Vagina (tissue), 2 donors: ENCODE results near the gene RCOR3.

ENCODE experiments used
- POLR2A ChIP-seq, 2 donors: fragments of 450-650 bp; IDR thresholded peaks; one replicate each; pipeline ENCODE4 v1.6.1; 2017; ENCODE audit warnings: antibody characterized with exemption in 2 of 2, mild to moderate bottlenecking in 2 of 2, moderate library complexity in 2 of 2
- POLR2AphosphoS5 ChIP-seq, 2 donors: sonication (generic); formaldehyde crosslinking; IDR thresholded peaks; one replicate each; pipeline ENCODE4 v1.9.0; 2017; ENCODE audit warnings: antibody characterized with exemption in 2 of 2, mild to moderate bottlenecking in 2 of 2, low read depth in 1 of 2; ENCODE audit not compliant: insufficient read depth in 1 of 2
- TF ChIP-seq, protein P1 (sequence below), 3 experiments: fragments of 450-650 bp in 2 of 3; fragments of 200-600 bp in 1 of 3; sonication (generic) in 1 of 3; IDR thresholded peaks; one replicate each; pipeline ENCODE4 v1.5.1; 2017 to 2019; ENCODE audit warnings: antibody characterized with exemption in 3 of 3, mild to moderate bottlenecking in 2 of 3, moderate library complexity in 2 of 3

DNA sequence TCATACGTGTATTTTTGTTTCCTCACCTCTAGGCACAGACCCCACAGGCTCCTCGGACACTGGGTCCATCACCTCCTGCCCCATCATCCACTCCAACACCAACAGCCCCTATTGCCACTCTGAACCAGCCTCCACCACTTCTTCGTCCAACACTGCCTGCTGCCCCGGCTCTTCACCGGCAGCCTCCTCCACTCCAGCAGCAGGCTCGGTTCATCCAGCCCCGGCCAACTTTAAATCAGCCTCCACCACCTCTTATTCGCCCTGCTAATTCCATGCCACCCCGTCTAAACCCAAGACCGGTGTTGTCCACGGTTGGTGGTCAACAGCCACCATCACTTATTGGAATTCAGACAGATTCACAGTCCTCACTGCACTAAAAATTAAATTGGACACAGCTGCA is 54.2 kb downstream of the RCOR3 start:
- TF ChIP-seq, protein P1, sequence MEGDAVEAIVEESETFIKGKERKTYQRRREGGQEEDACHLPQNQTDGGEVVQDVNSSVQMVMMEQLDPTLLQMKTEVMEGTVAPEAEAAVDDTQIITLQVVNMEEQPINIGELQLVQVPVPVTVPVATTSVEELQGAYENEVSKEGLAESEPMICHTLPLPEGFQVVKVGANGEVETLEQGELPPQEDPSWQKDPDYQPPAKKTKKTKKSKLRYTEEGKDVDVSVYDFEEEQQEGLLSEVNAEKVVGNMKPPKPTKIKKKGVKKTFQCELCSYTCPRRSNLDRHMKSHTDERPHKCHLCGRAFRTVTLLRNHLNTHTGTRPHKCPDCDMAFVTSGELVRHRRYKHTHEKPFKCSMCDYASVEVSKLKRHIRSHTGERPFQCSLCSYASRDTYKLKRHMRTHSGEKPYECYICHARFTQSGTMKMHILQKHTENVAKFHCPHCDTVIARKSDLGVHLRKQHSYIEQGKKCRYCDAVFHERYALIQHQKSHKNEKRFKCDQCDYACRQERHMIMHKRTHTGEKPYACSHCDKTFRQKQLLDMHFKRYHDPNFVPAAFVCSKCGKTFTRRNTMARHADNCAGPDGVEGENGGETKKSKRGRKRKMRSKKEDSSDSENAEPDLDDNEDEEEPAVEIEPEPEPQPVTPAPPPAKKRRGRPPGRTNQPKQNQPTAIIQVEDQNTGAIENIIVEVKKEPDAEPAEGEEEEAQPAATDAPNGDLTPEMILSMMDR (IDR thresholded peaks at IDR 0.05) = no peak
- no peak for TF ChIP-seq POLR2A (IDR thresholded peaks at IDR 0.05)
- TF ChIP-seq POLR2AphosphoS5 (IDR thresholded peaks at IDR 0.05; ENCODE audit: insufficient read depth in 1 of 2, low read depth in 1 of 2) = no peak
